ENCODE results near the gene KRT1. TPM values are rescaled to one million over a fixed set of nuclear protein-coding genes. Genes with fewer than 3 reads are reported as not detected.
"Not testable (repeated sequence)": the region's sequence is repeated elsewhere in the genome, so short reads cannot be mapped to it uniquely, and the experiment has no call there.

KRT1 gene
- polyA plus RNA-seq (ENCODE audit: insufficient read length in 10 of 10): 100 to 1,000 TPM in 2 of 10 donors, 1 to 10 TPM in 6, under 1 TPM in 2; 0.47 to 543 (median 2.3) TPM
- long read RNA-seq, donor 1: 0 reads
- long read RNA-seq, donor 2: 0 reads
- long read RNA-seq, donor 3: 0 reads
- long read RNA-seq, donor 4: 0 reads
- long read RNA-seq, donor 5: 0 reads
- long read RNA-seq, donor 6: 0 reads
- long read RNA-seq, donor 7: 0 reads
- long read RNA-seq, donor 8, transcript KRT1-201 (9 exons, 2,451 nt): major isoform, 17 of 43 reads
- long read RNA-seq, donor 8, partial matches to known transcripts: 21 of 43 reads
- long read RNA-seq, donor 8, other reads (novel, unspliced or antisense): 5 of 43 reads
- long read RNA-seq, donor 9: 0 reads

DNA sequence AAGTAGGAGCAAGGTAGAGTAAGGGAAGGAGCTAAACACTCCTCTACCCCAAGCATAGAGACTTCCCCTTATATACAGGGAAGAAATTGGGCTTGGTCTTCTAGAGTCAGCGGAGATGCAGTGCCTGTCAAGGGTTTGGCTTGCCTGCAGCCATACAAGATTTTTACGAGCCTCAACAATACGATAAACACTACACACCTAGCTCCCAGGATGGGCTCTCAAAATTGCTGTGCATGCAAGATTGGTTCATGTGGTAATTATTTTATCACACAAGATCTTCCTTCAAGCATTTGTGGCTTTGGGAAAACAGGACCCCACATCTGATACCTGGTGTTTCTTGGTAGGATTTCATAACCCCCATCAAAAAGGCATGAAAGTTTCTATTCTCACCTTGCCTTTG is at the start of gene KRT1:
KRT1 (minus strand) TSS at position 45 of the 400 bp plus-strand sequence. CDS start 59 bp downstream, outside the sequence.
- DNase-seq: no peak

DNA sequence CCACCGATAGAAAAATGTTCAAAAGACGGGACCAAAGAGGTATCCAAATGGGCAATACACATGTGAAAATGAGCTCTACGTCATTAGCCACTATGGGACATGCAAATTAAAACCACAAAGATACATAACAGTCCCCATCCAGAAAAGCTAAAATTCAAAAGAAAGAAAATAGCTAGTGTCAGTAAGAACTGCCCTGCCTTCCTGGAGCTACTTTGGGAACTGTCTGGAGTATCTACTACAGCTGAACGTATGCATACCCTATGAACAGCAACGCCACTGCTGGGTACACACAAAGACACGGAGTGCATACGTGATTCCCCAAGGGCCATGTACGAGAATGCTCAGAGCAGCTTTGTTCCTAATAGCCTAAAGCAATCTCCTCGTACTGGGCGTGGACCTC is 48.9 kb upstream of the KRT1 start:
- DNase-seq: no peak

DNA sequence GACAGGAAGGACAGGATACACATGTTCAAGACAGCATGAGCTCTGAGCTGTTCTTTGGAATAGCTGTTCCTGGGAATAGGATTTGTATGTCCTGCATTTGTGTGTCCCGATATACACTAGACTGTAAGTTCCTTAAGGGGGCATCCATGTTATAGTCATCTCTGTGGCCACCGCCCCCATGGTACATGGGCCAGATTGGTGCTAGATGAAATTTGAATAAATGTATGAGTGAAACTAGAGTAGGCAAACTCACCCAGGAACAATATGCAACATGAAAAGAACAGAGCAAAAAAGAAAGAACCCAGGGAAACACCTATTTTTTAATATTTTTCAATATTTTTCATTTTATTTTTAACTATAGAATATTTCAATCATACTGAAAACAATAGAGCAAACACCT is 48.2 kb upstream of the KRT1 start:
- DNase-seq: no peak

DNA sequence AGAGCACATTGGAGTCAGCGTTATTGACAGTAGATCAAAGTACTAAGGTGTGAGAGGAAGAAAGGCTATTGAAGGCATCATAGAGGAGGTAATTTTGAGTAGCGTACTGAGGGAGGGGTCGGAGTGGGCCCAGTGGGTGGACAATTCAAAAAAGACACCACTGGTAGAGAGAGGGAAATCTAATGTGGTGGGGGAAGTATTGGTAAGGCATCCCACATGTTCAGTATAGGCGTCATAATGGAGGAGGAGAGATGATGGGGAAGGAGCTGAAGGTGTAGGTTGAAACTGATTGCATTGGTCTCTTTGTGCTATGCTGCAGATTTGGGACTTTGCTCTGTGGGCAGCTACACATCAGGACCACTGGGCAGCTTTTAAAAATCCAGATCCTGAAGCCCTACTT is 46.8 kb upstream of the KRT1 start:
- no peak for DNase-seq

DNA sequence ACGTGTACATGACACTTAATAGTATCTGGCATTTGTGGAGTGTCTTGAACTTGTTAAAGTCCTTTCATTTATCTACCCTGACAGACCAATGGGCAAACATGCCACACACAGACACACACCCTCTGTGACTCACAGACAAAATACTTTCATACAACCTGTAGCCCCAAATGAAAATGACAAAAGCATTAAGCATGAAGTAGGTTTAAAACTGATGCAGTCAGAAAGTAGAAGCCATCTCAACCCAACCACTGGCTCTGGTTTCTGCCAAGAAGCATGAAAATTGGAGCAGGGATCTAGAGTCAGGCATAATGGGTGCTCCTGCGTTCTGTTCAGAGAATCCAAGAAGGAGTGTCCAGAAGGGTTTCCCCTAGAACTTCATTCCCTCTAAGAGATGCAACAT is 46.2 kb upstream of the KRT1 start:
- DNase-seq: no peak

DNA sequence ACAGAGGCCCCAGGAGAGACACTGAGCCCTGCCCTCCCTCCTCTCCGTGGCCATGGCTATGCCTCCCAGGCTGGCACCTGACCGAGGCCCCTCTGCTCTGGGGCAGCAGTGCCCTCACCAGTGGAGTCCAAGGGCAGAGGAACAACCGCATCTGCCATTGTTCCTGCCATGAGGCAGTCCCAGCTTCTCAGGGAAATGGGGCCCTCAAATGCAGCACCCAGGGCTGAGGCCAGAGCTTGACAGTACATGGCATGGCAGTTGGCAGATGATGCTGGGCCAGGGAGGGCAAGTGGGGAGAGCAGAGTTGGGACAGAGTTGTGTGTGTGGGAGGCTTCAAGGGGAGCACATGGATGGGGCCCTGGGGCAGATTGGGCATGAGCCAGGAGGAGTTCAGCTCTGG is 44.2 kb upstream of the KRT1 start:
- DNase-seq: no peak

DNA sequence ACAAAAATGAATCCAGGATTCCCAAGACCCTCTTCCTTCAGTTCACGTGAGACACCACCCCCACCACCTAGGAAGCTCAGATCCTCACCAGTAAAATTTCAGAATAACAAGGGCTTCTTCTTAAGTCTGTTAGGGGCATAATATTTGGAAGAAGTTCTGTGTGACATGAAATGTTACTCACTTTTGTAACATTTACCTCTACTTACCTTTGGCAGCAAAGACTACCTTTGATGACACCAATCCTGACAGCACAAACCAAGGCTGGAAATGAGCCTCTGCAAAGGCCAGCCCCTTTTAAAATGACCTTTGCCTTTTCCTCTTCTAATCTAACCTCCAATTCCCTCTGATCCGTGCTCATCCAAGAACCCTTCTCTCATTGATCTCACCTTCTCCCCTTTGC is 42.5 kb upstream of the KRT1 start:
- DNase-seq: no peak

DNA sequence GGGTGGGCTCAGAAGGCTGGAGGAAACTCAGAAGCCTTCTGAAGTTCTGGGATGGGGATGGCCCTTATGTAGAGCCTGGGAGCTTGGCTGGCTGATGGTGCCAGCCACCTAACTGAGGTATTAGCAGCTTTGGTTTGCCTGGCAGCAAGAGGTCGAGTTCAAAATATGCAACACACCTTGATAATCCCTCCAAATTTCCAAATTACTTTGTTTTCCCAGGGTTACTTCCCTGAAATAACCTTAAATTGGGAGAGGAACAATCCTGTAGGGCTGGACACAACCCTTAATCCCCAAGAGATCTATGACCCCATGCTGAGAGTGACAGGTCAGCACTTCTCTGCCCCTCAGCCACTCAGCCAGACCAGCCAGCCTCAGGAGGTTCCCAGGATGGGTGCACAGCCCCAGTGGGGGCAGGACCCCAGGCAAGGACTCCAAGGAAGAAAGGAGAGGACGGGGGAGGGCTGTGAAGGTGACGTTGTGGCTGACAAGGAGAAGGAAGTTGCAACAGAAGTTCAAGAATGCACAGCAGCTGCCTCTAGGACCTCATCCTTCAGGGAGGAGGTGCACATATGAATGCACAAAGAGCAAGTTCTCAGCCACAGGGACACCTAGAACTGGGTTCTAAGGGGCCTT is 41.7 kb upstream of the KRT1 start:
- no peak for DNase-seq

DNA sequence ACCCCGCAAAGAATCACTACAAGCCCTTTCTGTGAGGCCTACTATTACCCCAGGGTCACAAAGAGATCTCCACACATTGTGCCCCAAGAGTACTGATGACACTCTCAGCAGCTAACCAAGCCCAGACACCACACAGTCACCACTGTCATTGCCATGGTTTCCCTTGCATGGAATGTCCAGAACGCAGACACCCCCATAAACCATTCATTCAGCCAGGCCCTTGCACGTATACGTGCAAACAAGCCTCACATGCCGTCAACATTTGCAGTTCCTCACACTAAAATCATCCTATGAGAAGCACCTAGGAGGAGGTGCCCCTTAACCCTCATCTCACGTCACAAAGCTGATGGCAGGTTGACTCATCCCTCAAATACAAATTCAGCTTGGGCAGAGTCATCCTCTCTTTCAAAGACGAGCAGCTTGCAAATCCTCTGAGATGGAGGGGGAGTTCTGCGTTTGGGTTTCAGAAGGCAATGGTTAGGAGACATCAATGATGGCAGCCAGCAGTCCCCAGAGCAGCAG is 40.2 kb upstream of the KRT1 start:
- no peak for DNase-seq

DNA sequence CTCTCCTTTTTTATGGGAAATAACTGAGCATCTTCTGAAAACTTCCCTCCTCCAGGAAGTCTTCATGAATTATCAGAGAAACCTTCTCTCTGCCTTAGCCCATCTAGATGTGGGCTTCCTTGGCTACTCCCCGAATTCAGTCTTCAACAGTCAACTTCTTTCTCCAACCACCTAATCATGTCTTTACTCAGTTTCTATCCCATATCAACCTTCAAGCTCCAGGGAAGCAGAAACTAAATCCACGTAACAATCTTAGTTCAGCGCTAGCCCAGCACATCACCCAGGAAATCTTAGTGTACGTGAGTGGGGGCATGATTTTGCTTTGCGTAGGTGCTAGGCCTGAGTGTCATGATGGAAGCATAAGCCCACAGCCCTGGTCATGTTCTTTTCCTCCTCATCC is 35.9 kb upstream of the KRT1 start:
- DNase-seq: no peak

DNA sequence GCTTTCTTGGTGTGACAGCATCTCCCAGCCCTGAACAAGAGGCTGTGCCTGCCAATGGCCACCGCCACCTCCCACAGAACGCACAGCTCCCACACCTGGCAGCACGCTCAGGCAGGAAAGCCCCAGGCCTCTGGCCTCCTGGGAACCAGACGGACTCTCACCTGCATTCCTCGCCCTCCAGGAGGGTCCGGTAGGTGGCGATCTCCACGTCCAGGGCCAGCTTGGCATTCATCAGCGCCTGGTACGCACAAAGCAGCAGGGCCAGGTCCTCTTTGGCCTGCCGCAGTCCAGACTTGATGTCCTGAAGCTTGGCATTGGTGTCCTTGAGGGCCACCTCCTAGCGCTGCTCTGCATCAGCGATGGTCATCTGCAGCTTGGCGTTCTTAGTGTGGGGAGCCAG is 35.2 kb upstream of the KRT1 start:
- no peak for DNase-seq

DNA sequence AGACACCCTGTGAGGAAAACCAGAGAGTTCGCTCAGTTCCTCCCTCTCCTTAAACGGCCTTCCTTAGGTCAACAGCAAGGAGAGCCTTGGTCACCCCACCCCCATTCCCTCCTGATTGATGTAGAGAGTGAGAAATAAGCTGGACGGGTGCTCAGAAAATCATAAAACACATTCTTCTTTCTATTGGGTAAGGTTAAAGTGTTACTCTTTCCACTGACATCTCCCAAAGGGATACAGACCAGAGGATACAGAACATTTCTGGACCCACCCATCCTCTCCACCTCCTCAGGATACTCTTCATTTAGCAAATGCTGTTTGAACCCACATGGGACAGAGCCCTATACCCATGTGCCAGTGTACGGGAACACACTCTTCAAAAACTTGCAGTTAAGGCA is 34.7 kb upstream of the KRT1 start:
- no peak for DNase-seq

DNA sequence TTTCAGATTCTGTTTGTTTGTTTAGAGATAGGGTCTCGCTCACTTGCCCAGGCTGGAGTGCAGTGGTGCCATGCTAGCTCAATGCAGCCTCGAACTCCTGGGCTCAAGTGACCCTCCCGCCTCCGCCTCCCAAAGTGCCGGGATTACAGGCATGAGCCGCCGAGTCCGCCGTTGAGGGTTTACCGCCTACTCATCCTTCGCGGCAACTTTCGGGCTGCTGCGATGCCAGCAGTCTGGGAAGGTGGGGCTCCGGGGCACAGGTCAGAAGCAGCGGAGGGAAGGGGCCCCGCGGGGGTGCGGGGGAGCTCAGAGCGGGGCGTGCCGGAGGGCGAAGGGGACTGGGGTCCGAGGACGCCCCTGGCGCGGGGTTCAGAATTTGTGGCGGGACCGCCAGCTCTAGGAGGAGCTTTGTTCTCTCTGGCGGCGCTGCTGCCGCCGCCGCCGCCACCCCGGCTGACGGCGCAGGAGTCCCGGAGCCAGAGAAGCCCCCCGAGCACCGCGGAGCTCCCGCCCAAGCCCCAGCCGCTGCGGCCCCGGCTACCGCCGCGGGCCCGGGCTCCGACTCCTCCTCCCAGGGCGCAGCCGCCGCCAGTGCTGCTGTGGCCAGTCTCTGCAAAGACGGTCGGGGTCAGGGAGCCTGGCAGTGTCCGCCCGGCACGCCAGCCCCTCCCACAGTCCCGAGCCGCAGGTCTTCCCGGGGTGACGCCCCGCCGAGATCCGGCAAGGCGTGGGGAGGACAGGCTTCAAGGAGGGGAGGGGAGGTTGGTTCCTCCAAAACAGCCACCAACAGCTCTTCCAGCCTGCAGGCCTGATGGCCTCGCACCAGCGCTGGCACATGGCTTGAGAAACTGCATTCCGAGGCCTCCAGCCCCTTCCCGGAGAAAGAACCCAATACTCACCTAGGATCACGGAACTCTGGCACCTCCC is 34.0 kb upstream of the KRT1 start:
- DNase-seq: no peak

DNA sequence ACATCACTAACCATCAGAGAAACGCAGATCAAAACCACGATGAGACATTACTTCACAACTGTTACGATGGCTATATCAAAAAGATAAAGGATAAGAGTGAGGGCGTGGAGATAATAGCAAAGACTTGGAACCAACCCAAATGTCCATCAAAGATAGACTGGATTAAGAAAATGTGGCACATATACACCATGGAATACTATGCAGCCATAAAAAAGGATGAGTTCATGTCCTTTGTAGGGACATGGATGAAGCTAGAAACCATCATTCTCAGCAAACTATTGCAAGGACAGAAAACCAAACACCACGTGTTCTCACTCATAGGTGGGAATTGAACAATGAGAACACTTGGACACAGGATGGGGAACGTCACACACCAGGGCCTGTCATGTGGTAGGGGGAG is 31.9 kb upstream of the KRT1 start:
- not testable (repeated sequence) for DNase-seq

DNA sequence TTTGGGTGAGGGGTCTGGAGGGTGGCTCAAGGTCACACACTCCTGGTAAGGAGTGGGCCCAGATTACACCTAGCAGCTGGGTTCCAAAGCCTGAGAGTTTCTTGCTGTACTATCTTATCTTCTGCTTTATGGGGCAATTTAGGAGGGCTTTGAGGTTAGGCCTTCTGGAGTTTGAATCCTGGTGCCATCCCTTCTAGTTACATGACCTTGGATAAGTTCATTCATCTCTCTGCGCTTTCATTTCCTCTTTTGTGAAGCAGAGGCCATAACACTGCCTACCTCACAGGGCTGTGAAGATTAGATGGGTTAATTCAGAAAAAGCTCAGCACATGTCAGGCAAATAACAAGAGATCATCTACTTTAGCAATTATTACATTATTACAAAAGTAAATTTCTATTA is 30.5 kb upstream of the KRT1 start:
- no peak for DNase-seq

DNA sequence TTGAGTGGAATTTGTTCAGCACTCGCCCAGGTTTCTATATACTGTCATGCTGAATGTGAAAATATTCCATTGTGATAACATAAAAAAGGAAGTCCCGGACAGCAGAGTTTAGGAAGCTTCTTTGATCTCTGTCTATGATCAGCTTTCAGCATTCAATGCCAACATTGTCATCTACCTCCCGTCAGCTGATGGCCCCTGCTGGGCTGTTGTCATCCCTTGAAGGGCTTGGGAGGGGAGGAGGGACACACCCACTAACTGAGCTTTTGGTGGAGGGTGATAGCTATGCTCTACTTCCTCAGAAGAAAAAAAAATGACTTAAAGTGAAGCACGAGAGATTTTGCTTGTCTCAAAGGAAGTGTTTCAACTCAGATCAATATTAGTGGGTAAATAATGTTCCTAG is 27.8 kb upstream of the KRT1 start:
- DNase-seq: no peak

DNA sequence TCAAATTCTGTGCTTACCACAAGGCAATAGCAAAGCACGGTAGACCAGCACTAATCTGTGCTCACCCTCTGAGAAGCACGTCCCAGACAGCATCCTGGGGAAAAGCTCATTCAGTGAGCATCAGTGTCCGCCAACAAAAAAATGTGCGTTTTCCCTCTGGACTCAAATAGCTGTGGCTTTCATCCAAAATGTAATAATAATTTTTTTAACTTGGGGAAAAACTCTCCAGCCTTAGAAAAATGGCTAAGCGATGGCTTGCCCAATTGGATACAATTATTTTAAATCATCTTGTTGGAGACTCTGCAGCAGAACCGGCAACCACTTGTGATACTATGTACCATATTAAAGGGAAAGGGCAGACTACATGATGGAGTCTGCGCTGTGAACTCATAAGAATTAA is 24.3 kb upstream of the KRT1 start:
- DNase-seq: peak in 2 of 3 donors; percentile 21 to 54

DNA sequence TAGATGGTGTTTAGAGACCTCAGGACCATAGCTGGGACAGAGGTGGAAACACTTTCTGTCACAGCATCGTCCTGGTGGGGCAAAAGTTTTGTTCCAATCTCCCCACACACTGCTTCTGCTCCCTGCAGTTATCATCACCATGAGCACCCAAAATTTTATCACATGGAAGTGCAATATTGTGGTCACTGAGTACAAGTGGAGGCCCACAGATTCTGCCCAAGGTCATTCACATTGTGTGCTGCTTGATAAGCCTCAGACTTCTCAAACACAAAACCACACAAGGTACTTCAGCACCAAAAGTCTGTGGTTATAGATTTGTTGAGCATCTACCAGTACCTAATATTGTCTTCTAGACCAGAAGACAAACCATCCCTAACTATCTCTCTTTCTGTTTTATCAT is 23.7 kb upstream of the KRT1 start:
- DNase-seq: no peak

DNA sequence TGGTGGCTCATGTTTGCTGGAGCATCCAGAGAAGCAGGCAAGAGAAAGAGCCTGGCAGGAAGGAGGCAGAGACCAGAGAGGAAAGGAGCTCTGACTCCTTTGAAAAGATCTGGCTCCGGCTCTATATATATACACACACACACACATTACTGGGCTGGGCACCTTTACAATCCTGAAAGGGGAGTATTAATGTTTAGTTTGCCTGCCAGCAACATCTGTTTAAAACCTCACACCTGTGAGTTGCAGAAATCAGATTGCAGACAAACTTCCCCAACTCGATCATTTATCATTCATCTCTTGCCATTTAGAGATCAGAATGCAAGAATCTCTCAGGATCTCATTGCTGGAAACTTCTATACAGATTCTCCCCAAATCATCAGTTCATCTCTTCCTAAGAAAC is 23.2 kb upstream of the KRT1 start, which contains the start of gene KRT77:
KRT77 (minus strand) TSS at position 101 of the 400 bp plus-strand sequence; CDS start at position 11, 90 bp downstream.
- no peak for DNase-seq

DNA sequence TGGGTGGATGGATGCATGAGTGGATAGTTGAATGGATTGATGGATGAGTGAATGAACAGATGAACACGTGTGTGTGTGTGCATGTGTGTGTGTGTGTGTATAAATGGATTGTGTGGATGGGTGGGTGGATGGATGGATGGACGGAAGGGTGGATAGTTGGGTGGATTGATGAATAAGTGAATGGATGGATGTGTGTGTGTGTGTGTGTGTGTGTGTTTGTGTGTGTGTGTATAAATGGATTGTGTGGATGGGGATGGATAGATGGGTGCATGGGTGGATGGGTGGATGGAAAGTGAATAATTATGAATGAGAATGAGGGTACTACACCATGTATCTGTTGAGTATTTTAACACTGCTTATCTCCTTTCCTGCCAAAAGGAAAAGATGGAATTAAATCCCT is 22.1 kb upstream of the KRT1 start:
- DNase-seq: no peak

DNA sequence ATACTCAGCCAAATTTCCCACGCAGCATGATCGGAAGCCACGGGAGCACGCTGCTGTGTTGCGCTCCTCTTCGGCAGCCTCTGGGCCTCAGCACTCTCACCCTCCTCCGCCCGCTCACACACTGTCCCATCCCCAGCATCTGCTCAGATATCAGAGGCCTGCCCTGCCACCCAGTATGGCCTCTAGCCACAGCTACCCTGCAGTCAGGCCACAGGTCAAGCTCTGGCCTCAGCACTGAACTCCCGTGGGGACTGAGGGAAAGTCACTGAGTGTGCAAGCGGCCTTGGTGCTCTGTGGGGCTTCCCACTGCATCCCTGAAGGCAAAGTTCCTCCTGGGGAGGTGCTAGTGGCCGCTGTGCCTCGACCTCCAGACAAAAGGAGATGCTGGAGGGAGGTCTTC is 21.1 kb upstream of the KRT1 start:
- DNase-seq: no peak

DNA sequence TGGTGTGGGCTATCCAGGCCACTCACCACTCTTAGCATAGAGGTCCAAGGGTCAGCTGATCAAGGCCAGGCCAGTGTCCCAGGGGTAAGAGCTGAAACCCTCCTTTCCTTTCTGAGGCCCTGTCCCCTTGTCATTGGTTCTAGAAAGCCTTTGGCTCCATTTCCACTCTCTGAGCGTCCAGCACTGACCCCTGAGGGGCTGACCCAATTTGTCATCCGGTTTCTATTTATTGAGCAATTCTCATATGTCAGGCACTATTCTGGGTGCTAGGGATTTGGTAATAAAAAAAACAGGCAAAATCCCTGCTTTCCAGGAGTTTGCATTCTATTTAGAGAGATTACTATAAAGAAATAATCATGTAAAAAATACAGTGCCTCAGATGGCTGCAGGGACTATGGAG is 19.8 kb upstream of the KRT1 start:
- peak in 1 of 3 donors; percentile 23 for DNase-seq
